Astrocyte (in vitro differentiated cells and primary cell): Measurements from ENCODE around the gene COL4A5. TPM values are rescaled to one million over a fixed set of nuclear protein-coding genes. Genes with fewer than 3 reads are reported as not detected.

ENCODE experiments used
- DNase-seq: peaks from one replicate; pipeline ENCODE4 v3.0.0-alpha.2; 2010; ENCODE audit warnings: low read depth
- FAIRE-seq: peaks from 2 replicates; lab custom pipeline; 2011; peaks lifted over from hg19 to GRCh38; lab: Jason Lieb, UNC
- H2AFZ ChIP-seq: 2 replicates; pipeline ENCODE4 v1.6.0; 2012; ENCODE audit warnings: low read depth, low read length, inconsistent platforms
- H3K27ac ChIP-seq: 2 replicates; pipeline ENCODE4 v1.5.1; 2011; ENCODE audit warnings: low read depth, low read length, inconsistent platforms
- H3K27me3 ChIP-seq: 2 replicates; pipeline ENCODE4 v1.6.0; 2011; ENCODE audit warnings: low read length, inconsistent platforms; ENCODE audit not compliant: insufficient read depth
- H3K36me3 ChIP-seq: 2 replicates; pipeline ENCODE4 v1.5.1; 2011; ENCODE audit warnings: low read length, inconsistent platforms; ENCODE audit not compliant: insufficient read depth
- H3K4me1 ChIP-seq: 2 replicates; pipeline ENCODE4 v1.5.1; 2011; ENCODE audit warnings: low read length, inconsistent platforms; ENCODE audit not compliant: insufficient read depth
- H3K4me2 ChIP-seq: 2 replicates; pipeline ENCODE4 v1.6.0; 2012; ENCODE audit warnings: low read length, inconsistent platforms
- H3K4me3 ChIP-seq: 2 replicates; pipeline ENCODE4 v1.5.1; 2011; ENCODE audit warnings: low read depth, mild to moderate bottlenecking, low read length, inconsistent platforms; ENCODE audit not compliant: insufficient read depth
- H3K79me2 ChIP-seq: 2 replicates; pipeline ENCODE4 v1.6.0; 2012; ENCODE audit warnings: mild to moderate bottlenecking, low read length, inconsistent platforms; ENCODE audit not compliant: insufficient read depth
- H3K9ac ChIP-seq: 2 replicates; pipeline ENCODE4 v1.6.0; 2012; ENCODE audit warnings: mild to moderate bottlenecking, low read length, inconsistent platforms
- H3K9me3 ChIP-seq: 2 replicates; pipeline ENCODE4 v1.5.1; 2012; ENCODE audit warnings: low read depth, mild to moderate bottlenecking, low read length, inconsistent platforms; ENCODE audit not compliant: insufficient read depth
- H4K20me1 ChIP-seq: 2 replicates; pipeline ENCODE4 v1.6.0; 2012; ENCODE audit warnings: low read length, inconsistent platforms; ENCODE audit not compliant: insufficient read depth
- H3K27ac Mint-ChIP-seq: one replicate; pipeline ENCODE4 v1.8.0; 2021; ENCODE audit warnings: mild to moderate bottlenecking, mixed read lengths; ENCODE audit not compliant: unreplicated experiment
- H3K27me3 Mint-ChIP-seq: one replicate; pipeline ENCODE4 v1.8.0; 2021; ENCODE audit warnings: low read depth, mixed read lengths; ENCODE audit not compliant: unreplicated experiment
- H3K36me3 Mint-ChIP-seq: one replicate; pipeline ENCODE4 v1.8.0; 2021; ENCODE audit warnings: low read depth, mixed read lengths; ENCODE audit not compliant: unreplicated experiment
- H3K4me1 Mint-ChIP-seq: one replicate; pipeline ENCODE4 v1.8.0; 2021; ENCODE audit warnings: low read depth, mixed read lengths; ENCODE audit not compliant: unreplicated experiment
- H3K4me3 Mint-ChIP-seq: one replicate; pipeline ENCODE4 v1.8.0; 2021; ENCODE audit warnings: mild to moderate bottlenecking, moderate library complexity, mixed read lengths; ENCODE audit not compliant: unreplicated experiment
- H3K9me3 Mint-ChIP-seq: one replicate; pipeline ENCODE4 v1.8.0; 2021; ENCODE audit warnings: mild to moderate bottlenecking, mixed read lengths; ENCODE audit not compliant: unreplicated experiment
- EZH2 ChIP-seq: IDR thresholded peaks from 2 replicates; pipeline ENCODE4 v1.6.1; 2012; ENCODE audit warnings: mild to moderate bottlenecking, low read length, inconsistent platforms; ENCODE audit not compliant: insufficient read depth
- total RNA-seq: library from RNA; stranded (reverse); gene quantifications from 2 replicates; pipeline ENCODE4 v1.2.1, GENCODE V29; 2021
- TF ChIP-seq, protein P1 (sequence below): IDR thresholded peaks from 2 replicates; pipeline ENCODE4 v1.5.1; 2011; ENCODE audit warnings: low read depth, mild to moderate bottlenecking, inconsistent platforms, low read length, moderate library complexity; ENCODE audit not compliant: insufficient read depth

COL4A5 gene
- total RNA-seq, 1 donor from 2014 or later = 57.1 TPM

- Histone ChIP-seq H3K4me2 (no peak overlapping the region), H3K4me3 (no peak overlapping the region), H3K9me3 (no peaks in the 10 kb centered on the region), H3K79me2 (no peaks in the 10 kb centered on the region), H3K9ac (no peak overlapping the region), H3K27me3 (no peaks in the 10 kb centered on the region), H3K4me1 (no peaks in the 10 kb centered on the region), H2AFZ (no peak overlapping the region), H4K20me1 (no peaks in the 10 kb centered on the region), H3K36me3 (no peaks in the 10 kb centered on the region), H3K27ac (no peak overlapping the region)
- Mint-ChIP-seq H3K4me1 (no peaks in the 10 kb centered on the region), H3K4me3 (no peak overlapping the region), H3K36me3 (peaks cover 3% of the 10 kb centered on the region), H3K27me3 (no peaks in the 10 kb centered on the region), H3K9me3 (no peaks in the 10 kb centered on the region), H3K27ac (no peak overlapping the region)
- DNase-seq (peak; percentile 11), FAIRE-seq (peak; percentile 23)
- TF ChIP-seq EZH2 = no peak
- TF ChIP-seq, protein P1, sequence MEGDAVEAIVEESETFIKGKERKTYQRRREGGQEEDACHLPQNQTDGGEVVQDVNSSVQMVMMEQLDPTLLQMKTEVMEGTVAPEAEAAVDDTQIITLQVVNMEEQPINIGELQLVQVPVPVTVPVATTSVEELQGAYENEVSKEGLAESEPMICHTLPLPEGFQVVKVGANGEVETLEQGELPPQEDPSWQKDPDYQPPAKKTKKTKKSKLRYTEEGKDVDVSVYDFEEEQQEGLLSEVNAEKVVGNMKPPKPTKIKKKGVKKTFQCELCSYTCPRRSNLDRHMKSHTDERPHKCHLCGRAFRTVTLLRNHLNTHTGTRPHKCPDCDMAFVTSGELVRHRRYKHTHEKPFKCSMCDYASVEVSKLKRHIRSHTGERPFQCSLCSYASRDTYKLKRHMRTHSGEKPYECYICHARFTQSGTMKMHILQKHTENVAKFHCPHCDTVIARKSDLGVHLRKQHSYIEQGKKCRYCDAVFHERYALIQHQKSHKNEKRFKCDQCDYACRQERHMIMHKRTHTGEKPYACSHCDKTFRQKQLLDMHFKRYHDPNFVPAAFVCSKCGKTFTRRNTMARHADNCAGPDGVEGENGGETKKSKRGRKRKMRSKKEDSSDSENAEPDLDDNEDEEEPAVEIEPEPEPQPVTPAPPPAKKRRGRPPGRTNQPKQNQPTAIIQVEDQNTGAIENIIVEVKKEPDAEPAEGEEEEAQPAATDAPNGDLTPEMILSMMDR = peak; percentile 62
These were observed 97.4 kb downstream of the COL4A5 start for GRCh38 chrX:108537005-108537404.

GRCh38 chrX:108541286-108541685 is 101.6 kb downstream of the COL4A5 start:
- H3K4me1 ChIP-seq = no peaks in the 10 kb centered on the region
- no peak for DNase-seq
- no peak overlapping the region for H3K9ac ChIP-seq
- no peak overlapping the region for H3K27ac ChIP-seq
- H3K79me2 ChIP-seq = no peaks in the 10 kb centered on the region
- Mint-ChIP-seq H3K4me1 (no peaks in the 10 kb centered on the region), H3K27ac (no peak overlapping the region), H3K36me3 (peaks cover 3% of the 10 kb centered on the region), H3K4me3 (no peak overlapping the region), H3K9me3 (no peaks in the 10 kb centered on the region), H3K27me3 (no peaks in the 10 kb centered on the region)
- no peaks in the 10 kb centered on the region for H3K27me3 ChIP-seq
- H2AFZ ChIP-seq = no peak overlapping the region
- no peaks in the 10 kb centered on the region for H4K20me1 ChIP-seq
- H3K4me2 ChIP-seq = no peak overlapping the region
- TF ChIP-seq EZH2 = no peak
- TF ChIP-seq, protein P1 = no peak
- H3K9me3 ChIP-seq = no peaks in the 10 kb centered on the region
- no peak overlapping the region for H3K4me3 ChIP-seq
- no peaks in the 10 kb centered on the region for H3K36me3 ChIP-seq
- no peak for FAIRE-seq

- Histone ChIP-seq H3K27me3 (no peaks in the 10 kb centered on the region), H3K36me3 (no peaks in the 10 kb centered on the region), H2AFZ (no peak overlapping the region), H3K4me3 (no peak overlapping the region), H3K9ac (no peak overlapping the region), H3K9me3 (no peaks in the 10 kb centered on the region), H3K4me2 (no peak overlapping the region), H3K79me2 (no peaks in the 10 kb centered on the region), H3K4me1 (no peaks in the 10 kb centered on the region), H4K20me1 (no peaks in the 10 kb centered on the region), H3K27ac (no peak overlapping the region)
- no peak for DNase-seq
- Mint-ChIP-seq H3K27ac (no peak overlapping the region), H3K4me3 (no peak overlapping the region), H3K27me3 (no peaks in the 10 kb centered on the region), H3K4me1 (no peaks in the 10 kb centered on the region), H3K36me3 (no peaks in the 10 kb centered on the region), H3K9me3 (no peaks in the 10 kb centered on the region)
- FAIRE-seq = peak; percentile 95
- TF ChIP-seq, protein P1 = no peak
- no peak for TF ChIP-seq EZH2
These were observed 117.9 kb downstream of the COL4A5 start for GRCh38 chrX:108557580-108557979.
